ENCODE results near the gene ZNF805. TPM values are rescaled to one million over a fixed set of nuclear protein-coding genes. Genes with fewer than 3 reads are reported as not detected.
A peak's percentile ranks its signal among the peaks of the same experiment; 100 is the strongest.

Gene ZNF805
- total RNA-seq, 1 experiment from 2014 or later, result 13.5 TPM

- H3K9me3 ChIP-seq (ENCODE audit: insufficient read depth, low read depth), result no peaks in the 10 kb centered on the region
- intact Hi-C loops (cut with micrococcal nuclease; ENCODE audit: unreplicated experiment), result loop anchor here (2.0 to 5.0 kb wide), 2 partner anchors 111 to 194 kb away; partner anchors contain the start of genes ZNF304 and ZNF749
- POLR2A ChIA-PET (ENCODE audit: unreplicated experiment), result interaction anchor here (0.6 to 0.7 kb wide), 2 partner anchors 80 to 110 kb away, joined by 3 to 7 read pairs; partner anchors contain the start of gene ZNF304
- H3K79me2 ChIP-seq (ENCODE audit: low read depth), result peaks cover 32% of the 10 kb centered on the region
- no peaks in the 10 kb centered on the region for H3K9me2 ChIP-seq (ENCODE audit: insufficient read depth)
- no peaks in the 10 kb centered on the region; the same call in 1 of the 2 replicates for H3F3A ChIP-seq (ENCODE audit: insufficient read depth, low read depth)
- H2AFZ ChIP-seq, result peak overlapping the region; percentile 99
- peak overlapping the region; percentile 69 for H3K27ac ChIP-seq
- peaks cover 7% of the 10 kb centered on the region; the same call in 1 of the 2 replicates for H3K36me3 ChIP-seq (ENCODE audit: low read depth)
- peak overlapping the region; percentile 95 for H3K4me3 ChIP-seq
- TF ChIP-seq CTCF (conservative IDR thresholded peaks at IDR 0.05) (no peak), EZH2 (IDR thresholded peaks at IDR 0.05; ENCODE audit: low read depth) (no peak)
- H4K20me1 ChIP-seq (ENCODE audit: insufficient read depth), result no peaks in the 10 kb centered on the region
- peak overlapping the region; percentile 97 for H3K4me2 ChIP-seq
- DNase-seq, result no peak
- H3K27me3 ChIP-seq (ENCODE audit: insufficient read depth, low read depth), result no peaks in the 10 kb centered on the region
- TSS peak; percentile 40 for BruUV-seq (replicated peaks)
- CTCF ChIA-PET, result no interaction called here
- peaks cover 17% of the 10 kb centered on the region; the same call in 1 of the 2 replicates for H3K4me1 ChIP-seq (replicated peaks; ENCODE audit: insufficient read depth)
Measured at GRCh38 chr19:57241176-57241575, 744 bp downstream of the ZNF805 start.

GRCh38 chr19:57242821-57243220 is 2.4 kb downstream of the ZNF805 start:
- peaks cover 32% of the 10 kb centered on the region for H3K79me2 ChIP-seq (ENCODE audit: low read depth)
- H3K9me3 ChIP-seq (ENCODE audit: insufficient read depth, low read depth), result no peaks in the 10 kb centered on the region
- H3K27me3 ChIP-seq (ENCODE audit: insufficient read depth, low read depth), result no peaks in the 10 kb centered on the region
- no peak overlapping the region for H3K4me3 ChIP-seq
- peaks cover 17% of the 10 kb centered on the region; the same call in 1 of the 2 replicates for H3K4me1 ChIP-seq (replicated peaks; ENCODE audit: insufficient read depth)
- H3F3A ChIP-seq (ENCODE audit: insufficient read depth, low read depth), result no peaks in the 10 kb centered on the region; the same call in 1 of the 2 replicates
- ChIA-PET POLR2A (ENCODE audit: unreplicated experiment) (interaction anchor here (0.5 kb wide), 1 partner anchor 90 kb away, joined by 3 read pairs; no protein-coding TSS in a partner anchor), CTCF (no interaction called here)
- 0 out of 2 replicates have a peak overlapping the region, but pooled peaks have one; percentile 2 for H3K4me2 ChIP-seq
- no peak overlapping the region for H2AFZ ChIP-seq
- no peak for TF ChIP-seq EZH2 (IDR thresholded peaks at IDR 0.05; ENCODE audit: low read depth)
- TF ChIP-seq CTCF (conservative IDR thresholded peaks at IDR 0.05), result no peak
- intact Hi-C loops (cut with micrococcal nuclease; ENCODE audit: unreplicated experiment), result loop anchor here (5.0 kb wide), 1 partner anchor 109 kb away; the partner anchor contains the start of gene ZNF304
- H3K36me3 ChIP-seq (ENCODE audit: low read depth), result peaks cover 7% of the 10 kb centered on the region; the same call in 1 of the 2 replicates
- DNase-seq, result no peak
- no peaks in the 10 kb centered on the region for H3K9me2 ChIP-seq (ENCODE audit: insufficient read depth)
- H3K27ac ChIP-seq, result no peak overlapping the region
- no peaks in the 10 kb centered on the region for H4K20me1 ChIP-seq (ENCODE audit: insufficient read depth)
- no TSS peak for BruUV-seq (replicated peaks)

GRCh38 chr19:57244513-57244912 is 4.1 kb downstream of the ZNF805 start:
- H3K79me2 ChIP-seq (ENCODE audit: low read depth), result peaks cover 32% of the 10 kb centered on the region
- CTCF ChIA-PET, result no interaction called here

More at GRCh38 chr19:57244513-57244912, 4.1 kb downstream of the ZNF805 start:
- intact Hi-C loops (cut with micrococcal nuclease; ENCODE audit: unreplicated experiment), result loop anchor here (5.0 kb wide), 1 partner anchor 108 kb away; the partner anchor contains the start of gene ZNF304
- no peak overlapping the region for H3K4me3 ChIP-seq
- DNase-seq, result no peak
- no peak overlapping the region for H2AFZ ChIP-seq
- no peak overlapping the region for H3K27ac ChIP-seq
- no peaks in the 10 kb centered on the region for H3K27me3 ChIP-seq (ENCODE audit: insufficient read depth, low read depth)
- peaks cover 17% of the 10 kb centered on the region; the same call in 1 of the 2 replicates for H3K4me1 ChIP-seq (replicated peaks; ENCODE audit: insufficient read depth)
- no peaks in the 10 kb centered on the region; the same call in 1 of the 2 replicates for H3F3A ChIP-seq (ENCODE audit: insufficient read depth, low read depth)
- H3K9me2 ChIP-seq (ENCODE audit: insufficient read depth), result no peaks in the 10 kb centered on the region
- peaks cover 17% of the 10 kb centered on the region; the same call in 1 of the 2 replicates for H3K36me3 ChIP-seq (ENCODE audit: low read depth)
- POLR2A ChIA-PET (ENCODE audit: unreplicated experiment), result interaction anchor here (0.6 kb wide), 1 partner anchor 1647 kb away, joined by 3 read pairs; no protein-coding TSS in a partner anchor
- TF ChIP-seq EZH2 (IDR thresholded peaks at IDR 0.05; ENCODE audit: low read depth) (no peak), CTCF (conservative IDR thresholded peaks at IDR 0.05) (no peak)
- no peaks in the 10 kb centered on the region for H4K20me1 ChIP-seq (ENCODE audit: insufficient read depth)
- no peaks in the 10 kb centered on the region for H3K9me3 ChIP-seq (ENCODE audit: insufficient read depth, low read depth)
- H3K4me2 ChIP-seq, result no peak overlapping the region
- BruUV-seq (replicated peaks), result no TSS peak
